Left hindlimb (tissue), 1 donor: ENCODE measurements around the gene UGT2B15.
"Not testable (repeated sequence)": the region's sequence is repeated elsewhere in the genome, so short reads cannot be mapped to it uniquely, and the experiment has no call there.

Source experiments
- DNase-seq: peaks from one replicate; pipeline ENCODE4 v3.0.0-alpha.2; 2018

The UGT2B15 gene

GRCh38 chr4:68655764-68656444, 14.5 kb downstream of the UGT2B15 start:
- DNase-seq: no peak

- DNase-seq: no peak
These were observed 15.3 kb downstream of the UGT2B15 start for GRCh38 chr4:68654946-68655721.

GRCh38 chr4:68651932-68652331, 18.5 kb downstream of the UGT2B15 start:
- DNase-seq: no peak

GRCh38 chr4:68630371-68630770, 40.1 kb downstream of the UGT2B15 start:
- no peak for DNase-seq

GRCh38 chr4:68622731-68623130, 47.7 kb downstream of the UGT2B15 start:
- not testable (repeated sequence) for DNase-seq

- no peak for DNase-seq
These were observed 53.3 kb downstream of the UGT2B15 start for GRCh38 chr4:68617003-68617698.

GRCh38 chr4:68615699-68616422, 54.6 kb downstream of the UGT2B15 start:
- no peak for DNase-seq

GRCh38 chr4:68613752-68614151, 56.7 kb downstream of the UGT2B15 start:
- no peak for DNase-seq

- DNase-seq: no peak
These were observed 64.2 kb downstream of the UGT2B15 start for GRCh38 chr4:68606240-68606639.

GRCh38 chr4:68599150-68599549, 71.3 kb downstream of the UGT2B15 start:
- DNase-seq: no peak

GRCh38 chr4:68597482-68597881, 73.0 kb downstream of the UGT2B15 start:
- no peak for DNase-seq
